HepG2 (cell line): ENCODE data around the gene SLC8B1. TPM values are rescaled to one million over a fixed set of nuclear protein-coding genes. Genes with fewer than 3 reads are reported as not detected.

ENCODE experiments used
- ATF7-NPFF ChIP-seq: sonication (generic); formaldehyde crosslinking; IDR thresholded peaks from 2 replicates; pipeline ENCODE4 v1.8.1; 2023; ENCODE audit warnings: mild to moderate bottlenecking, low read depth, missing genetic modification reagents, moderate library complexity
- BCL6 ChIP-seq: IDR thresholded peaks from 2 replicates; pipeline ENCODE4 v1.6.1; 2016; ENCODE audit warnings: missing genetic modification reagents, missing compliant biosample characterization
- ETV6 ChIP-seq: sonication (generic); formaldehyde crosslinking; conservative IDR thresholded peaks from 2 replicates; pipeline ENCODE4 v1.4.0; 2020; ENCODE audit warnings: missing genetic modification reagents
- FOSL2 ChIP-seq: sonication (generic); formaldehyde crosslinking; IDR thresholded peaks from 2 replicates; pipeline ENCODE4 v1.4.0; 2020; ENCODE audit warnings: missing genetic modification reagents
- GABPB1 ChIP-seq: IDR thresholded peaks from 2 replicates; pipeline ENCODE4 v1.6.1; 2016; ENCODE audit warnings: mild to moderate bottlenecking, missing genetic modification reagents, moderate library complexity, missing compliant biosample characterization
- GFI1 ChIP-seq: sonication (generic); formaldehyde crosslinking; IDR thresholded peaks from 2 replicates; pipeline ENCODE4 v1.5.0; 2020; ENCODE audit warnings: missing genetic modification reagents, mild to moderate bottlenecking, borderline replicate concordance
- GLI4 ChIP-seq: sonication (generic); formaldehyde crosslinking; IDR thresholded peaks from 2 replicates; pipeline ENCODE4 v1.5.1; 2020; ENCODE audit warnings: missing genetic modification reagents, mild to moderate bottlenecking, moderate library complexity, borderline replicate concordance
- HOXA3 ChIP-seq: sonication (generic); formaldehyde crosslinking; IDR thresholded peaks from 2 replicates; pipeline ENCODE4 v1.5.0; 2020; ENCODE audit warnings: missing genetic modification reagents
- JUN ChIP-seq: sonication (generic); formaldehyde crosslinking; IDR thresholded peaks from 2 replicates; pipeline ENCODE4 v1.4.0; 2020; ENCODE audit warnings: mild to moderate bottlenecking, missing genetic modification reagents
- MXD1 ChIP-seq: sonication (generic); formaldehyde crosslinking; IDR thresholded peaks from 2 replicates; pipeline ENCODE4 v1.4.0; 2020; ENCODE audit warnings: mild to moderate bottlenecking, missing genetic modification reagents
- NR2C2 ChIP-seq: sonication (generic); formaldehyde crosslinking; IDR thresholded peaks from 2 replicates; pipeline ENCODE4 v1.4.0; 2020; ENCODE audit warnings: missing genetic modification reagents, mild to moderate bottlenecking, moderate library complexity, borderline replicate concordance
- RNF2 ChIP-seq: fragments of 450-650 bp; conservative IDR thresholded peaks from 2 replicates; pipeline ENCODE4 v1.6.1; 2016; ENCODE audit warnings: low read depth
- SP5 ChIP-seq: IDR thresholded peaks from 2 replicates; pipeline ENCODE4 v1.6.1; 2016; ENCODE audit warnings: low read depth, borderline replicate concordance
- TOPORS ChIP-seq: sonication (generic); formaldehyde crosslinking; IDR thresholded peaks from 2 replicates; pipeline ENCODE4 v1.8.0; 2023; ENCODE audit warnings: mild to moderate bottlenecking, missing genetic modification reagents
- ZNF205 ChIP-seq: IDR thresholded peaks from 2 replicates; pipeline ENCODE4 v1.6.1; 2018; ENCODE audit warnings: missing biosample characterization, missing genetic modification reagents
- ZNF564 ChIP-seq: sonication (generic); formaldehyde crosslinking; IDR thresholded peaks from 2 replicates; pipeline ENCODE4 v1.8.1; 2023; ENCODE audit warnings: mild to moderate bottlenecking, missing genetic modification reagents
- ZNF670 ChIP-seq: sonication (generic); formaldehyde crosslinking; IDR thresholded peaks from 2 replicates; pipeline ENCODE4 v1.8.0; 2022; ENCODE audit warnings: mild to moderate bottlenecking, missing genetic modification reagents, borderline replicate concordance
- ZNF672 ChIP-seq: sonication (generic); formaldehyde crosslinking; IDR thresholded peaks from 2 replicates; pipeline ENCODE4 v1.8.1; 2022; ENCODE audit warnings: missing genetic modification reagents
- ZSCAN21 ChIP-seq: sonication (generic); formaldehyde crosslinking; IDR thresholded peaks from 2 replicates; pipeline ENCODE4 v1.8.0; 2022; ENCODE audit warnings: mild to moderate bottlenecking, missing genetic modification reagents, moderate library complexity, borderline replicate concordance
- polyA plus RNA-seq, 8 experiments: library from polyadenylated mRNA; depleted of rRNA in 3 of 8; stranded (reverse) in 7 of 8; unstranded in 1 of 8; fragments of >200 nt; fragmentation: Illumina TruSeq in 4 of 8; extraction: Trizol in 4 of 8; gene quantifications; 2 replicates each; pipeline versions ENCODE4 v1.2.1 to v1.2.3, GENCODE V29; 2011 to 2016; ENCODE audit warnings: low read depth in 4 of 8, missing spikeins in 1 of 8, mixed read lengths in 1 of 8; ENCODE audit not compliant: insufficient read depth in 1 of 8
- total RNA-seq, 5 experiments: library from RNA; depleted of rRNA; stranded (reverse); fragments of >200 nt; fragmentation: Illumina TruSeq; extraction: Trizol; gene quantifications; 2 replicates each; pipeline ENCODE4 v1.2.3, GENCODE V29; 2016; ENCODE audit warnings: low read depth in 1 of 5
- TF ChIP-seq, protein P1 (sequence below): sonication (generic); formaldehyde crosslinking; IDR thresholded peaks from 2 replicates; pipeline ENCODE4 v1.5.0; 2020; ENCODE audit warnings: mild to moderate bottlenecking, missing genetic modification reagents
- TF ChIP-seq, protein P2 (sequence below): sonication (generic); formaldehyde crosslinking; conservative IDR thresholded peaks from 2 replicates; pipeline ENCODE4 v1.4.0; 2020; ENCODE audit warnings: mild to moderate bottlenecking, missing genetic modification reagents, moderate library complexity
- TF ChIP-seq, protein P3 (sequence below): sonication (generic); formaldehyde crosslinking; IDR thresholded peaks from 2 replicates; pipeline ENCODE4 v1.5.0; 2020; ENCODE audit warnings: missing genetic modification reagents

The SLC8B1 gene
- total and polyA plus RNA-seq, 2 of the 13 experiments (the other 11 are each of a cell fraction or from before 2014, with no cell fraction given): 6.8 to 8.0 TPM

DNA sequence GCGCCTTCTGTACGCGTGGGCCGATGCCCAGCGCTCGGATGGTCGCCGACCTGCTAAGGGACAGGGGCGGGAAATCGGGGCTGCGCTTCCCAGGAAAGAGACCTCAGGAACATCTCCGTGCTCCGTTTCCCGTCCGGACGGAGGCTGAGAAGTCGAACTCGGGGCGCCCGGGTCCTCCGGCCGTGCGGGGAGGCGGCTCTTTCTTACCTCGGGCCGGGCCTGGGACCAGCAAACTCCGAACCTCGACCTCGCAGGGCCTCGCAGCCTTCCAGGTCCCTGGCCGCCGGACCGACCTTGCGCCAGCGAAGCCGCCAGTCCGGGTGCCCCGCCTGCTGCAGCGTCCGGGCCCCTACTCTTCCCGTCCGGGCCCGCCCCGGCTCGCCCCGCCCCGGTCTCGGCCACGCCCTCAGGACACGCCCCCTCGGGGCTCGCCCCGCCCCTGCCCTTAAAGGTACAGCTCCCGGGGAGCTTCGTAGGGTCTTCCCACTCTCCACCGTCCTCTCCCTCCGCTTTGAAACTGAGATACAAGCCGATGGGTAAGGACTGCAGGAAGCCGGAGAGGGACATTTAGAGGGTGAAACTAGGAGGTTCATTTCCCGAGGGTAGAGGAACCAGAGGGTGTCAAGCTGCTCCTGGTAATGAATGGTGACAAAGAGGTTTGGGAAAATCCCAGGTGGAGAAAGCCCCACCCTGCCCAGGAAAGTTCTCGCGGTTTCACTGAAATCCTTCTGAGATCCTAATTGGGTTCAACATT is at the start of gene SLC8B1 (continued):
- TF ChIP-seq, protein P1, sequence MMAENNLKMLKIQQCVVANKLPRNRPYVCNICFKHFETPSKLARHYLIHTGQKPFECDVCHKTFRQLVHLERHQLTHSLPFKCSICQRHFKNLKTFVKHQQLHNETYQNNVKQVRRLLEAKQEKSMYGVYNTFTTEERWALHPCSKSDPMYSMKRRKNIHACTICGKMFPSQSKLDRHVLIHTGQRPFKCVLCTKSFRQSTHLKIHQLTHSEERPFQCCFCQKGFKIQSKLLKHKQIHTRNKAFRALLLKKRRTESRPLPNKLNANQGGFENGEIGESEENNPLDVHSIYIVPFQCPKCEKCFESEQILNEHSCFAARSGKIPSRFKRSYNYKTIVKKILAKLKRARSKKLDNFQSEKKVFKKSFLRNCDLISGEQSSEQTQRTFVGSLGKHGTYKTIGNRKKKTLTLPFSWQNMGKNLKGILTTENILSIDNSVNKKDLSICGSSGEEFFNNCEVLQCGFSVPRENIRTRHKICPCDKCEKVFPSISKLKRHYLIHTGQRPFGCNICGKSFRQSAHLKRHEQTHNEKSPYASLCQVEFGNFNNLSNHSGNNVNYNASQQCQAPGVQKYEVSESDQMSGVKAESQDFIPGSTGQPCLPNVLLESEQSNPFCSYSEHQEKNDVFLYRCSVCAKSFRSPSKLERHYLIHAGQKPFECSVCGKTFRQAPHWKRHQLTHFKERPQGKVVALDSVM (CRISPR knock-in tag): peak; percentile 24; the same call in 1 of the 2 replicates
- TF ChIP-seq ZNF672 (CRISPR knock-in tag) (0 out of 2 replicates have a peak, but pooled peaks have one; percentile 27), ZNF564 (CRISPR knock-in tag) (0 out of 2 replicates have a peak, but pooled peaks have one; percentile 48), FOSL2 (CRISPR knock-in tag) (peak; percentile 24; the same call in 1 of the 2 replicates), ATF7-NPFF (CRISPR knock-in tag) (peak; percentile 84; the same call in 1 of the 2 replicates), HOXA3 (0 out of 2 replicates have a peak, but pooled peaks have one; percentile 24), ZNF205 (CRISPR knock-in tag) (peak; percentile 31; the same call in 1 of the 2 replicates), ZSCAN21 (peak; percentile 54; the same call in 1 of the 2 replicates), ZNF670 (CRISPR knock-in tag) (peak; percentile 52; the same call in 1 of the 2 replicates), JUN (CRISPR knock-in tag) (no peak), SP5 (peak; percentile 73), GABPB1 (CRISPR knock-in tag) (peak; percentile 87), GLI4 (0 out of 2 replicates have a peak, but pooled peaks have one; percentile 49), BCL6 (peak; percentile 47; the same call in 1 of the 2 replicates), TOPORS (CRISPR knock-in tag) (peak; percentile 54; the same call in 1 of the 2 replicates), GFI1 (CRISPR knock-in tag) (peak; percentile 34; the same call in 1 of the 2 replicates), NR2C2 (CRISPR knock-in tag) (peak; percentile 44; the same call in 1 of the 2 replicates), MXD1 (peak; percentile 38; the same call in 1 of the 2 replicates), ETV6 (0 out of 2 replicates have a peak, but pooled peaks have one; percentile 36), RNF2 (peak; percentile 80; the same call in 1 of the 2 replicates)
- TF ChIP-seq, protein P2, sequence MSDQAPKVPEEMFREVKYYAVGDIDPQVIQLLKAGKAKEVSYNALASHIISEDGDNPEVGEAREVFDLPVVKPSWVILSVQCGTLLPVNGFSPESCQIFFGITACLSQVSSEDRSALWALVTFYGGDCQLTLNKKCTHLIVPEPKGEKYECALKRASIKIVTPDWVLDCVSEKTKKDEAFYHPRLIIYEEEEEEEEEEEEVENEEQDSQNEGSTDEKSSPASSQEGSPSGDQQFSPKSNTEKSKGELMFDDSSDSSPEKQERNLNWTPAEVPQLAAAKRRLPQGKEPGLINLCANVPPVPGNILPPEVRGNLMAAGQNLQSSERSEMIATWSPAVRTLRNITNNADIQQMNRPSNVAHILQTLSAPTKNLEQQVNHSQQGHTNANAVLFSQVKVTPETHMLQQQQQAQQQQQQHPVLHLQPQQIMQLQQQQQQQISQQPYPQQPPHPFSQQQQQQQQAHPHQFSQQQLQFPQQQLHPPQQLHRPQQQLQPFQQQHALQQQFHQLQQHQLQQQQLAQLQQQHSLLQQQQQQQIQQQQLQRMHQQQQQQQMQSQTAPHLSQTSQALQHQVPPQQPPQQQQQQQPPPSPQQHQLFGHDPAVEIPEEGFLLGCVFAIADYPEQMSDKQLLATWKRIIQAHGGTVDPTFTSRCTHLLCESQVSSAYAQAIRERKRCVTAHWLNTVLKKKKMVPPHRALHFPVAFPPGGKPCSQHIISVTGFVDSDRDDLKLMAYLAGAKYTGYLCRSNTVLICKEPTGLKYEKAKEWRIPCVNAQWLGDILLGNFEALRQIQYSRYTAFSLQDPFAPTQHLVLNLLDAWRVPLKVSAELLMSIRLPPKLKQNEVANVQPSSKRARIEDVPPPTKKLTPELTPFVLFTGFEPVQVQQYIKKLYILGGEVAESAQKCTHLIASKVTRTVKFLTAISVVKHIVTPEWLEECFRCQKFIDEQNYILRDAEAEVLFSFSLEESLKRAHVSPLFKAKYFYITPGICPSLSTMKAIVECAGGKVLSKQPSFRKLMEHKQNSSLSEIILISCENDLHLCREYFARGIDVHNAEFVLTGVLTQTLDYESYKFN (CRISPR knock-in tag): 0 out of 2 replicates have a peak, but pooled peaks have one; percentile 28
- TF ChIP-seq, protein P3, sequence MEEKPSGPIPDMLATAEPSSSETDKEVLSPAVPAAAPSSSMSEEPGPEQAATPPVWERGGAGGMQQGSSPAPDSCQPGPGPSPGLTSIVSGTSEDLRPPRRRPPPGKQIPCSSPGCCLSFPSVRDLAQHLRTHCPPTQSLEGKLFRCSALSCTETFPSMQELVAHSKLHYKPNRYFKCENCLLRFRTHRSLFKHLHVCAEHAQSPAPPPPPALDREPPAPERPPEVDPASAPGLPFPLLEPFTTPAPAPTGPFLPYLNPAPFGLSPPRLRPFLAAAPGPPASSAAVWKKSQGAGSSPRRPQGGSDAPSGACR (CRISPR knock-in tag): 0 out of 2 replicates have a peak, but pooled peaks have one; percentile 50
